Measurements from ENCODE around the gene HSD11B2.

Gene HSD11B2

DNA sequence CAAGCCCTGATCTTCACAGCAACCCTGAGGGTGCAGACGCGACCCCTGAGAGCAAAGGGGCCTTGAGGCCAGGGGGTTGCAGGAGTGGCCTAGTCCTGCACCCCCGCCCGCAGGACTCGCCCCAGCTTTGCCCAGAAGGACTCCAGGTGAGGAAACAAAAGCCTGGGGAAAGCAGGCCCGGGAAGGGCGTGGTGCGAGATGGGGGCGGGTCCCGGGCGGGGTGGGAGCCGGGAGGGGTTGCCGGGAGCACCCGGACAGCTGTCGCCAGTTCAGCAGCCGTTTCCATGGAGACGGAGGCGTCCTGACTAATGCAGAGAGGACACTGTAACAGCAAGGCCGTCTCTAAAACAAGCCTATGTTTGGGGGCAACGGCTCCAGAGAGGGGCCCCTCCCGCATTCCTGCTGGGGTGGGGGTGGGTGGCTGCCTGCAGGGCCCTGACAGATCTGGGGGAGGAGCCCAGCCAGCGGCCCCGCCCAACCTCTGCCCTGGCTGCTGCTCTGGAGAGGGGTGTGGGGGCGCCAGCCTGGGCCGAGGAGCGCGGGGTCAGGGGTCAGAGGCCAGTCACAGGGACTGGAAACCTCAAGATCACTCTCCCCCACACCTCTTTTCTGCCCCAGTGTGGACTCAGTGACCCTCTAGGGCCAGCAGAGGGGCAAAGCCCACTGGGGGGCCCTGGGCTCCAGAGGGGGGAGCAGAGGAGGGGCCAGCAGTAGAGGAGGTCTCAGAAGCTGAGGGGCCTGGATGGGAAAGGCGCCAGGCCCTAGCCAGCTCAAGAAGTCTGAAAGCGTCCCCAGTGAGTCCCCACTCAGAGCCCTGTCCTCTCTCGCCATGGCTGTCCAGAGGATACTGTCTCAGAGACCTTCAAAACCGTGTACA, 34.5 kb upstream of the HSD11B2 start:
- DNase-seq (ENCODE audit: low read depth), result peak; percentile 35

DNA sequence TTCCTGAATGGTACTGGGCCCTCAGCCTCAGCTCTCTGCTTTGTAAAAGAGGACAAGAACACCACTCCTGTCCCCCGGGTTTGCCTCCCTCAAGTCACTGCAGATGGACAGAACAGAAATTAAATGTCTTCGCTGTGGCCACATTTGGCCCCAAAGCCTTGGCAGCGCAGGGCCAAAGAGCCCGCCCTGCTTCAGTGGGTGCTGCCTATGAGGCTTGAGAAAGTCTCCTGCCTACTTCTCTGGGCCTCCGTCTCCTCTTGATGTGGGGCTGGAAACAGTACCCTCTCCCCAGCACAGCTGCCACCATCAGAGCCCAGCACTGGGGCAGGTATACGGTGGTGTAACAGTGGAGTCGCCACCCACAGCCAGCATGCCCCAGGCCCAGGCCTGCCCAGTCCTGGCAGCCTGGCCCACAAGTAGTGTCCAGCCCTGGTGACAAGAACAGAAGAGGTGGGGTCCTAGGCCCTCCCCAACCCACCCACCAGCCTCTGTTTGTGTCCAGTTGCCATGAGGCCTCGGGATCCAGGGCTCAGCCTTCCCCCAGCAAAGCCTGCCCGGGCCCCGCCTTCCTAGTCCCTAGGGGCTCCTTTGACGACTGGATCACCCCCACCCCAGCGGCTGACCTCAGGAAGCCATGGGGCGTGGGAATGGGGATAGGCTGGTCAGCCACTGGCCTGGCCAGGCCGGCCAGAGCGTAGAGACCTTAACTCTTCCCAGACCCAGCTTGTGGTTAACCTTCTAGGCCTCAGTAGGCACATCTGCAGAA, 33.7 kb upstream of the HSD11B2 start:
- no peak for DNase-seq (ENCODE audit: low read depth)

DNA sequence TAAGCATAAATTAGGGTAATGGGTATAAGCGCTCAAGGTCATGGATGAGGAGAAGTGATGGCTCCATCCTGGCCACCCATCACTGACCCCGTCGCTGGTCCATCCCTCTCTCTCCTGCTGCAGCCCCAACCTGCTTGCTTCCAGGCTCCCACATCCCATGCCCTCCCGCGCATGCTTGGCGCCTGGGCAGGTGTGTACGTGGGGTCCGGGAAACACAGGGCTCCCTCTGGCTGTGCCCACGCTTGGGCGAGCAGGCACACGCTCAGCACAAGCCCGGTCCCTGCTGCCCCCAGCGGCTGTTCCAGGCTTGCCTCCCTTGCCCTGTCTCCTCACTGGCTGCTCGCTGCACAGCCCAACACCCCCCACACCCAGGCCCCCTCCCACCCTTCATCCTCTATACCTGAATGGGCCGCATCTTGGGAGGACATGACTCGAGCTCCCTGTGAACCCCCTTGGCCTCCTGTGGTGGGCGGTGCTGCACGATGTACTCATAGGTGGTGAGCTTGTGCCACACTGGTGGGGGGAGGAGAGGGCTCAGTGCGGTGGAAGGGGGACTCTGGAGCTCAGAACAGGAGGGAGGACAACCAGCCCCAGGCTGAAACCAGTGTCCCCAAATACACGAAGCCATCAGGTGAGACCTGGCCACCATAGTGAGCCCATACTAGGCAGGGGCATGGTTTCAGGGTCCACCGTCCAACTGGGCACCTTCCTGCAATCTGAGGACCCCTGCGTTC, 32.9 kb upstream of the HSD11B2 start:
- DNase-seq (ENCODE audit: low read depth), result no peak

DNA sequence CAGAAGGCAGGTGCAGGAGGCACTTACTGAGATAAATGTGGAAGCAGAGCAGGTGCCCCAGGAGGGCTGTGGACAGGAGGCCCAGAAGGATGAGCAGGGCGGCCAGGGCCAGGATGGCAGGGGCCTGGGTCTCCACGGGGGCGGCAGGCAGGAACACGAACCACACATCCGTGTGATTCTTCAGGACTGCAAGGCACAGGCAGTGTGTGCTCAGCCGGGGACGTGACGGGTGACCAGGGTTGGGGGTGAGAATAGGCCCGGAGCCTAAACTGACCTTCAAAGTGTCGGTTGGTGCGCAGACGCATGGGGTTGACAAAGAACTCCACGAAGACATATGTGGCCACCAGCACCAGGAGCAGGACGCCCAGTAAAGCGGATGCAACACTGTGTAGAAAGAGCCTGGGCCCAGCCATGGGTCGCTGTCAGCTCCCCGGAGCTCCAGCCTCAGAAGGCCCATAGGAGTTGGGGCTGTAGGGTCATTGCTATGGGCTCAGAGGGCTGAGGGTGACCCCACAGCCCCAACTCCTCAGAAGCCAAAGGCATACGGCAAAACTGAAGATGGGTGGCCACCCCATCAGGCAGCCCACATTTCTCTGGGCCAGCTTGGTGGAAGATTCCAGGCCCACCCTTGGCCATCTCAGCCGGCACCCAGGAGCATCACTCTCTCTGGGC, 32.2 kb upstream of the HSD11B2 start:
- no peak for DNase-seq (ENCODE audit: low read depth)

DNA sequence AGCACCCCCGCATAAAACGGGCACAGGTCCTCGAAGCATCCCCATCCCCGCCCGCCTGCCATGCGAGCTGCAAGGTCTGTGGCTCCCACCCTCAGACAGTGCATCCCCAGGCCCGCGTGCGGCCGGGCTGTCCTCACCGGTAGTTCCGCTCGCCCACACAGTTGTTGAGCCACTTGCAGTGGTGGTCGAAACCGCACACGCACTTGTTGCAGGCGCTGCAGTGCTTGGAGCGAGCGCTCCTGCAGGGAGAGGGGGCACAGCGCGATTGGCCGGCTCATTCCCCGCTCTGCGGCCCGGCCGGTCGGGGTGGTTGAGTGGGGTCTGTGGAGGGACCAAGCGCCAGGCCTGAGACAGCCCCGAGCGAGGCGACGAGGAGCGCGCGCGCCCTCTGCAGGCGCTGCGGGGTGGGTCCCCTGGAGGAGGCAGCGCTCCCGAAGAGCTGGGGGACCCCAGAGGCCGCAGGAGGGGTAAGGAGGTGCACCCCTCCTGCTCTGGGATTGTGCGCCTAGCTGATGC, 31.6 kb upstream of the HSD11B2 start:
- no peak for DNase-seq (ENCODE audit: low read depth)

DNA sequence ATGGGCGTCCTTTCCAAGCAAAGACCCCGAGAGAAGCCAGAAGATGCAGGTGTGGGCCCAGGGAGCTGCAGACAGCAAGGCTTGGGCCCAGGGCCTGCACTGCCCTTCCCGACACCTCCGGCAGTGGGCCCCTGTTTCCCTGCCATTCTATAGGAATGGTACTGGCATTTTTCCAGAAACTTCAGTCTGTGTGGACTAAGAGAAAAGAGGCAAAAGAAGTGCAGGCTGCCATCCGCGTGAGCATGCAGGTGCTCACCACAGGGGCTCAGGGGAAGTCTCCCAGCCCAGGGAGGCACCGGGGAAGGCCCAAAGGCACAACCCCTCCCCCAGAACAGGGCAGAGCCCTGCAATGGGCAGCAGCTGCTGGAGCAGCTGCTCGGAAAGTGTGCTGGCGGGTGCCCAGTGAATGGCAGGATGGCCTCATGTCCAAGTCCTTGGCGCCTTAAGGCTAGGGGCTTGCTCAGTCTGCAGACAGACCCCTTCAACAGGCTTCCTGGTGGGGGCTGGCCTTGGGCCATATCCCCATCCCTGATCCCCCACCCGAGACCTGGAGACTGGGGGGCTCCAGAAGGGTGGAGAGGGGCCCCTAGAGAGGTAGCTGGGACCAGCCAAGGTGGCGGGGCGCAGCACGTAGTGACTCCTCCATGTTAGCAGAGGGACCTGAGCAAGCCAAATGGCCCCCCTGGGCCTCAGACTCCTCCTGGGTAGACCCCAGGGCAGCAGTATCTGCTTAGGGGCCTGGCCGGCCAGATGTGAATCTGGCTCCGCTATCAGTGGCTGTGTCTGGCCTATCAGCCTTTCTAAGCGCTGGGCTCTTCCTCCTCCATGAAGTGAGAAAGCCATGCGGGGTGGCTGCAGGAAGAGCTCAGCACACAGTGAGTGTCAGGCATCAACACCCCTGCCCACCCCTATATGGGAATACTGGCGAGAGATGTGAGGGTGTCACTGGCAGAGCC, 30.9 kb upstream of the HSD11B2 start:
- no peak for DNase-seq (ENCODE audit: low read depth)

DNA sequence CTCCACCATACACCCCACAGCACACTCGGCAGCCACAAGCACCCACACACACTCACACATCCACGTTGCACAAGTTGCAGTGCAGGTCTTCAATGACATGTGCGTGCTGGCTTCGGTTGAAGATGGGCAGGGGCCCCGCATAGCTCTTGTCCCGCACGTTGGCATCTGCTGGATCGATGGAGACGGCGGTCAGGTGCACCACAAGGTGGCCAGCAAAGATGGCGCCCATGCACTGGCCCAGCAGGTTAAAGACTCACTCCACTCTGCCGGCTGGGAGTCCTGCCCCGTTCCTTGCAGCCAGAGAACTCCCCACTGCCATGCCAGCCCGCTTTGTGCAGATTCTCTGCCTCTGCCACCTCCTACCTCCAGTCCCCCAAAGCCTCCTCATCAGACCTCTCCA, 30.0 kb upstream of the HSD11B2 start:
- DNase-seq (ENCODE audit: low read depth), result no peak

DNA sequence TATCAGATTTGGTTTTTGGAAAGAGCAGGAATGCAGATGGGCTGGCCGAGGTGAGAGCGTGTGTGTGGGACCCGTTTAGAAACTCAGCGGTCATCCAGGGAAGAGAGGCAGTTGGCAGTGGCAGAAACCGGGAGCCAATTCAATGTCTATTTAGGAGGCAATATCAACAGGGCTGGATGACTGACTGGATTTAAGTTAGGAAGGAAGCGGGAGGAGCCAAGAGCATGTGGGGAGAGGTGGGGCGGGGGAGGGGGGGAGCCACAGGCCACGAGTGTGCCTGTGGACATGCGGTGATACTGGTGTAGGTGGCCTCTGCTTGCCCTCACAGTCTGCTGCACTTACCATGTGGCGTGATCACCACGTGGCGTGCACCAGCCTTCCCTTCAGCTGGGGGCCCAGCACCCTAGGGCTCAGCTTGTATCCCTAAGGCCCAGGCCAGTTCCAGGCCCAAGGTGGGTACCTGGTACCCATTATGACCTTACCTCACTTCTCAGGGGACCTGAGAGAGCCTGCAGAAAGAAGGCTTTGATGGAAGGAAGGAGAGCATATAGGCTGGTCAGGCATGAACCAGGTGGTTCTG, 26.9 kb upstream of the HSD11B2 start:
- no peak for DNase-seq (ENCODE audit: low read depth)

DNA sequence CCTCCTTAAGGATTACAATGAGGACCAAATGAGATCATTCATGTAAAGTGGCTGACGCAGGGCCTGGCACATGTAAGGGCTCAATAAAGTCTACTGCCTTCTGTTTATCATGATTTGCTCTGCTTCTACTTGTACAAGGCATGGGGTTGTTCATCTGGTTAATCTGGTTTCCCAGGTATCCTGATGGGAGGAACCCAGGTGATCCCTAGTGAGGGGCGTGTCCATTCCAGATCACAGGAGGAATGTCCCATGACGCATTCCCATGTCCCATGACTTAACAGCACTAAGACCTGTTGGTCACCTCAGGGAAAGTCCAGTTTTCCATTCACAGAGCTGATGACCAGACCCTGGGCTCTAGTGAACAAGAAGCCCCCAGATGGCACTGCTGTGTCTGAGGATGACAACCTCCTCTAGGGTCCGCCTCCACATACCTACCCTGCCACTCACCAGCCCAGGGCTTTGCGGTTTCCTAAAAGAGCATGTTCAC, 26.1 kb upstream of the HSD11B2 start:
- DNase-seq (ENCODE audit: low read depth), result no peak

DNA sequence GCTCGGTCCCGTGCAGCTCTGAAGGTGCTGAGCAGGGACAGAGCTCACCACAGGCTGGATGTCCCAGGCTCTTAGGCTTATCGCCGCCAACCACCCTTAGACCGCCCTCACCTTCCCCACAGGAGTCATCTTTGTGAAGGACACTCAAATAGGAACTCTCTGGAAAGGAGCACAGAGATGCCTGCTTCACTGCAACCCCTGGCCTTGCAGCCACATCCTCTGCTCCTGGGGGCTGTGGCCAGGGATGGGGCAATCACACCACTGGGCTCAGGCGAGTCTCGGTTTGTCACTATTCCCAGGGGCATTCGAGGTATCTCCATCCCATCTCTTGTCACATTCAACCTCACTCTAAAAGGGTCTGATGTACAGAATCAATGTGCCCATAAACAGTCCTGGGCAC, 25.6 kb upstream of the HSD11B2 start:
- no peak for DNase-seq (ENCODE audit: low read depth)

DNA sequence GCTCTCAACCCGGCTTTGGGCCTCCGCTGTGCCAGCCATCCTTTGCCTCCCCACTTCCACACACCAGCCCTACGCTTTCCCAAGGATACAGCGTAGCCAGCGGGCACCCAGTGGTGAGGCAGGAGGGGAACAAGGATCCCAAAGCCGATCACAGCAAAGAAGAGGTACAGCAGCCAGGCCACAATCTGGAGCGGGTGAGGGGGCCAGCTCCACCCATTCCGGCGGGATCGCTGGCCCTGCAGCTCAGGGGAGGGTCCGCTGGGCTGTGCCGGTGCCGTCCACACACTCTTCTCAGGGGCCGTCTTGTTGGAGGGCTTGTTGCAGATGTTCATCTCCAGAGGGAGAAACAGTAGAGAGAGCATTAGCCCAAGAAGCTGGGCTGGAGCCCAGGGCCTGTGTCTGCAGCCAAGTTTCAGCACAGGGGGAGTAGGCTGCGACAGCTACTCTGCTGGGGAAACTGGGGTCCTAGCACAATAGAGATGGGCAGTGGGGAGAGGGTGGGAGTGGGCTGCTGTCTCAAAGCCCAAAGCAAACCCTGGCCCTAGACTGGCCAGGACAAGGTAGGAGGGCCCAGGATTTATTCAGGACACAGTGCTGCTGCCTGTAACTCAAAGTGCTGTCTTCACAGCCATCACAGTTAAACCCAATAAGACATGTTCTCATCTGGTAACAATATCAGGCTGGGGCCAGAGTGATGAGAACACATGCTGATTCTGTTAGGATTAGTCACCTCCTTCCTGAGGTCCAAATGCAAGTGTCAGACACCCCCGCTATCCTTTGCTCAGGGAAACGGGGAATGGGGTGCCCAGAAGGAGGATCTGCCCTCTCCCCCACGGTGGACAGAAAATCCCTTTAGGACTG, 24.6 kb upstream of the HSD11B2 start:
- peak; percentile 58 for DNase-seq (ENCODE audit: low read depth)

DNA sequence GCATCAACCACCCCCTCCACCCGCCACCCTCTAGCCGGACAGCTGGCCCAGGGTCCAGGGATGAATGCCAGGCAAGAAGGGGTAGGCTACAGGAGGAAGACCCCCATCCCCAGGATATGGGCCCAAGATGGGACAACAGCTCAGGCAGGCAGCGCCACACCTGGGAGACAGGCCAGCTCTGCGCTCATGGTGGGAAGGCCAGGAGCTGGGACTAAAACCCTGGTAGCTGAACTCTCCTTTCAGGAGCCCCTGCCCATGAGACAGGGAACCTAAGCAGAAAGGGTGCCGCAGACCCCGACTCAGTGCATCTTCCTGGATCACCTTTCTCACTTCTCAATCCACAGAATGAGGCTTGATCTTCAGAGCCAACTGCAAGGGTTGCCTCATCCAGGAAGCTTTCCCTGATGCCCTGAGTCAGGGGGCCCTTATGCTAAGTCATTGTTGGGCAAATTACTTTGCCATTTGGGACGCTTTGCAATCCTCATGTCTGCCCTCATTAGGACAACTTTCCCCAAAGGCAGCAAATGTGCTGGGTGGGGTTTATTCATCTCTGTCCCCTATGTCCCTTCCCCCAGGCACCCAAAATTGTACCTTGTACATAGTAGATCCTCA, 23.6 kb upstream of the HSD11B2 start:
- no peak for DNase-seq (ENCODE audit: low read depth)

DNA sequence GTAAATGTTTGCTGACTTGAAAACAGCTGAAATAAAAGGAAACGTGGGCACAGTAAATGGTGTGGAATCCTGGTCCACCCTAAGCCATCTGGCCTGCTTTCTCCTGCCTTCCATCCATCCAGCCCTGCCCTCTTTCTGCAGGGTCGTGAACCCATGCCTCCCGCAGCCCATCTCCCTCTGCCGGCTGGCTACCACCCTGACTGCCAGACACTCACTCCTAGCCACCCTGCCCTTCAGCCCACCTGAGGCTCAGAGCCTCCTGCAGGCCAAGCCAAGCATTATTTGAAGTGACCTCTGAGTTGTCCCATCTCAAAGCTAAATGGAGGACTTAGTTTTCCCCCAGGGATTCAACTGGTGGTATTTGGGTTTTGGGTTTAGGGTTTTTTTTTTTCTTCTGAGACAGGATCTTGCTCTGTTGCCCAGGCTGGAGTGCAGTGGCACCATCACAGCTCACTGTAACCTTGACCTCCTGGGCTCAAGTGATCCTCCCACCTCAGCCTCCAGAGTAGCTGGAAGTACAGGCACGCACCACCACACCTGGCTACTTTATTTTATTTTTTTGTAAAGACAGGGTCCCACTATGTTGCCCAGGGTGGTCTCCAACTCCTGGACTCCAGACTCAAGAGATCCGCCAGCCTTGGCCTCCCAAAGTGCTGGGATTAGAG, 23.0 kb upstream of the HSD11B2 start:
- DNase-seq (ENCODE audit: low read depth), result no peak

DNA sequence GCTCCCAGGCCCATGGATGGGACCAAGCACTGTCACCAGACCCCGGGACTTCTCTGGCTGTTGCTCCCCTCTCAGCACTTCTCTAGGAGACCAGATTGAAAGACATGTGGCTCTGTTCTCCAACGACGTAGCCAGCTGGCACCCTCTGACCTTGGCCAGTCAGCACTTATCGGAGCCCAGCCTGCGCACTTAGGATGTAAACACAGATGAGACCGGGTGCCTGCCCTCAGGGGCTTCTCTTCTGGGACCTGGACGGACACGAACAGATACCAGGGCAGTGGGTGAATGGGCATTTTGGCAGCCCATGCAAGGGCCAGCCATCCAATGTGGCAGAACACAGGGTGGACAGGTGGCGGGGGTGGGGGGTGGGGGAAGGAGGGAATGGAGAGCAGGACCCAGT, 21.3 kb upstream of the HSD11B2 start:
- no peak for DNase-seq (ENCODE audit: low read depth)

DNA sequence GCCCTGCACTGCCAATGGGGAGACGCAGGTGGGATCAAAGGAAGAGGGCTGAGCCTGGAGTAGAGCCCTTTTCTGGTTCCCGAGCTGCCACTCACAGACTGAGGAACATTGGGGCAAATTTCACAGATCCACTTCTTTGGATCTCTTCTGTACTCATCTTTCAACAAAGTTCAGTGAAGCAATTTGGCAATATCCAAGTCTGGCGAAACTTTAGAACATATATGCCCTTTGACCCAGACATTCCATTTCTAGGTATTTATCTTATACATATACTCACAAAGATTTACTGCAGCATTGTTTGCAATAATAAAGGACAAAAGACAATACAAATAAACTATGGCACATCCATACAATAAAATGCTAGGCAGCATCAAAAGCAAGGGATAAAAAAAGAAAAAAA, 19.6 kb upstream of the HSD11B2 start:
- DNase-seq (ENCODE audit: low read depth), result no peak

DNA sequence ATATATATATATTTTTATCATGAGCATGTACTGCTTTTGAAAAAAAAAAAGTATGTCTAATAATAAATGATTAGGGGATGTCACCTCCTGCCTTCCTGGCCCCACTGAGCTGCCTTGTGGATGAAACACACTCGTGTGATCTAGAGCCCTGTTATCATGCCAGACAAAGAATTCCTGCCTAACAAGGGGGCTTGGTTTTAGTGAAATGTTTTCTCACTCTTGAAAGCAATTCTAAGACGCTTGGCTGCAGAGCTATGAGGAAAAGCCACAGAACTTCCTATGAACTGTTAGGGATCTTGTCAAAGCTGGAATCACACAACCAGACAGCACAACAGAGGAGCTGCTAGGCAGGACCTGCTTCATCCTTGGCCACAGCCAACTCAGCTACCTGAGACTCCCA, 18.6 kb upstream of the HSD11B2 start:
- no peak for DNase-seq (ENCODE audit: low read depth)

DNA sequence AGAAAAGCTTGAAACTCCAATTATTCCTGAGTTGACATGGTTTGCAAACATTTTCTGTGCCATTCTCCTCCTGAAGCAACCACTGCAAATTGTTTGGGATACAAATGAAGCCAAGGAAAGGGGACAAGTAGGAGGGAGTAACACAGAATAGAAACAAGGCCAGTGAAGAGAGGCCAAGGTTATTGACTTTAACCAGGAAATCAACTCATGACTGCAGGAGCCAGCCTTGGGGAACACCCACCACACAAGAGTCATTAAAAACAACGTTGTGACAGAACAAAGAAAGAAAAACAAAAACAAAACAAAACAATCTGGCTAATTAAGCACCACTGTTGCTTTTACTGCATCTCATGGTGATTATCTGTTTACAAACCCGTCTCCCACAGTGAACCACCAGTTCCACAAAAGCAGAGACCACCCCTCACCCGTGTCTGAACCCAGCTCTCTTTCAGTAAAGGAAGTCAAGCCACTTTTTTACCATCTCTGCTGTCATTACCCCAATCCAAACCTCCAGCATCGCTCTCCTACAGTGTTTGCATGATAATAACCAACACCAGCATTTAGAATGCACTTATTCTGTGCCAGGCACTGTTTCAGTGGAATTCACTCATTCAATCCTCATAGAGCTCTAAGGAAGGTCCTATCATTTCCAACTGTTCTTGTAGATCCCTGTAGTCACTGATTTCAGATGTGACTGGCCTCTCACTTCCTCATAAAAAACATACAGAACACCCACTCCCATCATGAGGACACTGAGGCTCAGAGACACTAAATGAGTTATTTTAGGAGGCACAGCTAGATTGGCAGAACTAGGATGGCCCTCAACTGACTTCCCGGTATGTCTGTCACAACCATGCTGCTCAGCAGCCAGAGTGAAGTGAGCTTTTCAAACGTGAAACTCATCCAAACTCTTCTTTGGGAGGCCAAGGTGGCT, 16.7 kb upstream of the HSD11B2 start:
- no peak for DNase-seq (ENCODE audit: low read depth)
